Breast epithelium (tissue), 4 donors: ENCODE measurements around the gene EPG5. TPM values are rescaled to one million over a fixed set of nuclear protein-coding genes. Genes with fewer than 3 reads are reported as not detected.

Source experiments
- DNase-seq, 2 donors: peaks; one replicate each; pipeline ENCODE4 v3.0.0-alpha.2; 2019; ENCODE audit warnings: low spot score in 2 of 2
- H3K27ac ChIP-seq, 2 donors: fragments of 200-600 bp; sonication (generic) in 1 of 2; one replicate each; pipeline ENCODE4 v1.5.1; 2016 to 2019; ENCODE audit warnings: mild to moderate bottlenecking in 1 of 2
- H3K27me3 ChIP-seq, 2 donors: fragments of 200-600 bp; sonication (generic) in 1 of 2; one replicate each; pipeline versions ENCODE4 v1.5.1 to v1.6.0; 2017 to 2019; ENCODE audit warnings: control low read depth in 1 of 2, mild to moderate bottlenecking in 1 of 2
- H3K36me3 ChIP-seq: fragments of 200-600 bp; one replicate; pipeline ENCODE4 v1.5.1; 2019
- H3K4me1 ChIP-seq, 2 donors: fragments of 200-600 bp; sonication (generic); one replicate each; pipeline ENCODE4 v1.5.1; 2016 to 2019; ENCODE audit warnings: control low read depth in 1 of 2
- H3K4me3 ChIP-seq, 3 donors: fragments of 200-600 bp; sonication (generic); 1 replicate in 2 of 3; 2 replicates in 1 of 3; pipeline ENCODE4 v1.5.1; 2016 to 2019; ENCODE audit warnings: mild to moderate bottlenecking in 3 of 3, moderate library complexity in 2 of 3
- H3K9me3 ChIP-seq, 2 donors: fragments of 200-600 bp; sonication (generic) in 1 of 2; one replicate each; pipeline ENCODE4 v1.5.1; 2016 to 2019; ENCODE audit warnings: control low read depth in 1 of 2
- CTCF ChIP-seq, 3 donors: fragments of 450-650 bp; IDR thresholded peaks; one replicate each; pipeline ENCODE4 v1.5.1; 2016 to 2017; ENCODE audit warnings: antibody characterized with exemption in 3 of 3, mild to moderate bottlenecking in 3 of 3, moderate library complexity in 3 of 3
- POLR2A ChIP-seq: fragments of 450-650 bp; IDR thresholded peaks from one replicate; pipeline ENCODE4 v1.6.1; 2016; ENCODE audit warnings: antibody characterized with exemption, mild to moderate bottlenecking, moderate library complexity
- POLR2AphosphoS5 ChIP-seq, 3 donors: sonication (generic); formaldehyde crosslinking; IDR thresholded peaks; one replicate each; pipeline ENCODE4 v1.6.1; 2017; ENCODE audit warnings: antibody characterized with exemption in 3 of 3
- intact Hi-C: fragments of 100-400 bp; cut with DNase I; formaldehyde crosslinking; loops from one replicate; pipeline ENCODE4 v1.15.1; 2023; ENCODE audit warnings: low total_unique reads
- total RNA-seq, 3 donors: library from RNA; depleted of rRNA; stranded (reverse); fragments of >200 nt; gene quantifications; one replicate each; pipeline ENCODE4 v1.1.0, GENCODE V29; 2016

EPG5 gene
- total RNA-seq, 3 donors from 2014 or later: 38.7 to 64.5 (median 48.8) TPM

GRCh38 chr18:45835057-45835636 lies 132.0 kb downstream of the EPG5 start:
- no peak for TF ChIP-seq POLR2AphosphoS5 (IDR thresholded peaks at IDR 0.05)
- intact Hi-C loops: no loop called here

GRCh38 chr18:45834306-45834705 lies 132.8 kb downstream of the EPG5 start:
- peaks cover 3 to 12% of the 10 kb centered on the region in 2 donors for H3K27me3 ChIP-seq
- peaks cover 0 to 3% of the 10 kb centered on the region in 2 donors for H3K4me1 ChIP-seq
- no peaks in the 10 kb centered on the region for H3K36me3 ChIP-seq
- H3K9me3 ChIP-seq: no peaks in the 10 kb centered on the region
- TF ChIP-seq POLR2A (no peak), POLR2AphosphoS5 (IDR thresholded peaks at IDR 0.05) (no peak), CTCF (IDR thresholded peaks at IDR 0.05) (no peak)
- H3K27ac ChIP-seq: no peak overlapping the region
- intact Hi-C loops: no loop called here
- no peak for DNase-seq
- no peak overlapping the region for H3K4me3 ChIP-seq

More at GRCh38 chr18:45835057-45835636, 132.0 kb downstream of the EPG5 start:
- Histone ChIP-seq H3K36me3 (no peaks in the 10 kb centered on the region), H3K27me3 (peaks cover 3 to 12% of the 10 kb centered on the region in 2 donors), H3K4me1 (peaks cover 0 to 3% of the 10 kb centered on the region in 2 donors), H3K27ac (no peak overlapping the region), H3K4me3 (no peak overlapping the region), H3K9me3 (no peaks in the 10 kb centered on the region)
- no peak for DNase-seq

- Histone ChIP-seq H3K4me3 (no peak overlapping the region), H3K36me3 (no peaks in the 10 kb centered on the region), H3K27ac (no peak overlapping the region), H3K27me3 (peaks cover 3 to 9% of the 10 kb centered on the region in 2 donors), H3K4me1 (peaks cover 0 to 3% of the 10 kb centered on the region in 2 donors), H3K9me3 (no peaks in the 10 kb centered on the region)
- TF ChIP-seq POLR2A (no peak), CTCF (IDR thresholded peaks at IDR 0.05) (no peak), POLR2AphosphoS5 (IDR thresholded peaks at IDR 0.05) (no peak)
- no peak for DNase-seq
- intact Hi-C loops: no loop called here
Observed at GRCh38 chr18:45833846-45834245, 133.3 kb downstream of the EPG5 start.

GRCh38 chr18:45830917-45831316 lies 136.2 kb downstream of the EPG5 start:
- intact Hi-C loops: no loop called here
- no peak for DNase-seq
- TF ChIP-seq POLR2A (no peak), POLR2AphosphoS5 (IDR thresholded peaks at IDR 0.05) (no peak), CTCF (IDR thresholded peaks at IDR 0.05) (no peak)
- no peaks in the 10 kb centered on the region for H3K9me3 ChIP-seq
- no peaks in the 10 kb centered on the region for H3K36me3 ChIP-seq
- H3K4me1 ChIP-seq: peaks cover 4 to 9% of the 10 kb centered on the region in 2 donors
- no peak overlapping the region for H3K27ac ChIP-seq
- H3K4me3 ChIP-seq: no peak overlapping the region
- no peaks in the 10 kb centered on the region for H3K27me3 ChIP-seq

GRCh38 chr18:45829855-45830254 lies 137.3 kb downstream of the EPG5 start:
- intact Hi-C loops: no loop called here
- H3K27me3 ChIP-seq: no peaks in the 10 kb centered on the region
- no peaks in the 10 kb centered on the region for H3K36me3 ChIP-seq
- no peak for DNase-seq
- peaks cover 4 to 9% of the 10 kb centered on the region in 2 donors for H3K4me1 ChIP-seq
- no peak overlapping the region for H3K27ac ChIP-seq
- H3K9me3 ChIP-seq: no peaks in the 10 kb centered on the region
- TF ChIP-seq POLR2A: no peak
- TF ChIP-seq POLR2AphosphoS5 (IDR thresholded peaks at IDR 0.05): no peak
- no peak for TF ChIP-seq CTCF (IDR thresholded peaks at IDR 0.05)
- H3K4me3 ChIP-seq: no peak overlapping the region
